ENCODE measurements around the gene MAP2K2.

The MAP2K2 gene

GRCh38 chr19:4081441-4082129 lies 42.3 kb downstream of the MAP2K2 start:
- no peak for DNase-seq (ENCODE audit: low read depth in 1 of 2, low spot score in 1 of 2)

DNA sequence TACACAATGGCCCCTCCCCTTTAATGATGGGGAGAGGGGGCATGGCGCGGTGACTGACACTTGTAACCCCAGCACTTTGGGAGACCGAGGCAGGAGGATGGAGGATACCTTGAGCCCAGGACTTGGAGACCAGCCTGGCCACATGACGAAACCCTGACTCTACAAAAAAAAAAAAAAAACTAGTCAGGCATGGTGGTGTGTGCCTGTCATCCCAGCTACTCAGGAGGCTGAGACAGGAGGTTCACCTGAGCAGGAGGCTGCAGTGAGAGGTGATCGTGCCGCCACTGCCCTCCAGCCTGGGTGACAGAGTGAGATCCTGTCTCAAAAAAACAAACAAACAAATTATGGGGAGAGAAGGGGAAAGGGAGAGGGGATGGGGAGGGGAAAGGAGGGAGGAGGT lies 43.4 kb downstream of the MAP2K2 start:
- no peak for DNase-seq (ENCODE audit: low read depth in 1 of 2, low spot score in 1 of 2)

DNA sequence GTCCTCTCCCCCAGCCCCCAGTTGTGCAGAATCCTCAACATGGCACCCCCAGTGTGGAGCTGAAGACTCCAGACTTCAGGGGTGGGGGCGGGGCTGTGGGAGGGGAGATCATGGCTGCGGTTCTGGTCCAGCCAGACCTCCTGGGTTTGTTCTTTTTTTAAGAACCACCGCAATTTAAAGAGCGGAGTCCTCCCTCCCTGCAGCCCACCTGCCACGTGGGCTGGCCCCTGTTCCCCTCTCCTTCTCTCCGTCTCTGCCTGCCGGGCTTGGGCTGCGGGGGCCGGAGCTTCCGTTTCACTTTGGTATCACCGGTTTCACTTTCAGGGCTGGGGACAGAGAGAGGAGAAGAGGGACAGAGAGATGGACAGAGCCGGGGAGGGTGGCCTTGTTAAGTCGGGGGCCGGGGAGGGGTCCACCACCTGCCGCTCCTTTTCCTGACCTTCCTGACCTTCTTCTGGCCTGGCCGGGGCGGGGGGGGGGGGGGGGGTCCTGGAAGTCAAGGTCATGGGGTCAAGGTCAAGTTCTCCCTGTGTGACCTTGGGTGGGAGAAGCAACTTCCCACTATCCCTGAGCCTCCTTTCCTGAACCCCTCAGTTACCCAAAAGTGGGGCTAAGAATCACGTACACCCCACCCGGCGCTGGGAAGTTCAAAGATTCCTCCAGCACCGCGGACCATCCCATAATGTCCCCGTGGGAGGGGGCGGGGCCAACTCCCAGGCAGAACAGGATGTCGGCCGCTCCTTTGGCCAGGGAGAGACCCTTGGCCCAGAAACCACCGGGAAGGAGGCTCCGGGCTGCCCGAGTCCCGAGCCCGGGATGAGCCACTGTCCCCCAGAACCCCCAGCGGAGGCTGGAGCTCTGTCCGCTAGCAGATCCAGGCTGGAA lies 45.9 kb downstream of the MAP2K2 start:
- no peak for DNase-seq (ENCODE audit: low read depth in 1 of 2, low spot score in 1 of 2)

- DNase-seq (ENCODE audit: low read depth in 1 of 2, low spot score in 1 of 2): no peak
Observed at GRCh38 chr19:4077007-4077374, 46.9 kb downstream of the MAP2K2 start.

DNA sequence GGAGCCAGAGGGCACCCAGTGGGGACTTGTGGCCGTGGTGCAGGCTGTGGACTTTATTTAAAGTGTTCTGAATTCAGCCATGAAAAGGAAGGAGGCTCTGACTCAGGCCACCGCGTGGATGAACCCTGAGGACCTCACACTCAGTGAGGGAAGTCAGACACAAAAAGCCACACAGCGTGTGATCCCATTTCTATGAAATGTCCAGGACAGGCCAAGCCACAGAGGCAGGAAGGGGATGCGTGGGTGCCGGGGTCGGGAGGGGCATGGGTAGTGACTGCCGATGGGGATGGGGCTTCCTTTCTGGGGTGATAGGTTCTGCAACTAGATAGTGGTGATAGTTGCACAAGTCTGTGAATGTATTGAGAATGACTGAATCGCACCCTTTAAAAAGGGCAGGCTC lies 48.5 kb downstream of the MAP2K2 start:
- DNase-seq (ENCODE audit: low read depth in 1 of 2, low spot score in 1 of 2): no peak

GRCh38 chr19:4071610-4072009 lies 52.3 kb downstream of the MAP2K2 start:
- no peak for DNase-seq (ENCODE audit: low read depth in 1 of 2, low spot score in 1 of 2)

- no peak for DNase-seq (ENCODE audit: low read depth in 1 of 2, low spot score in 1 of 2)
Observed at GRCh38 chr19:4069331-4069959, 54.5 kb downstream of the MAP2K2 start.

- DNase-seq (ENCODE audit: low read depth in 1 of 2, low spot score in 1 of 2): no peak
Observed at GRCh38 chr19:4068047-4068966, 55.6 kb downstream of the MAP2K2 start.

GRCh38 chr19:4067396-4068046 lies 56.4 kb downstream of the MAP2K2 start:
- DNase-seq (ENCODE audit: low read depth in 1 of 2, low spot score in 1 of 2): no peak

- peak; percentile 57 to 61 for DNase-seq (ENCODE audit: low read depth in 1 of 2, low spot score in 1 of 2)
Observed at GRCh38 chr19:4066682-4067395, 57.1 kb downstream of the MAP2K2 start, which contains the start of gene ZBTB7A. ZBTB7A (minus strand) TSS chr19:4066899; CDS start chr19:4055232, 11,667 bp downstream.

GRCh38 chr19:4066176-4066606 lies 57.7 kb downstream of the MAP2K2 start:
- DNase-seq (ENCODE audit: low read depth in 1 of 2, low spot score in 1 of 2): no peak

- DNase-seq (ENCODE audit: low read depth in 1 of 2, low spot score in 1 of 2): peak; percentile 92 to 98
Observed at GRCh38 chr19:4065430-4066175, 58.3 kb downstream of the MAP2K2 start.

DNA sequence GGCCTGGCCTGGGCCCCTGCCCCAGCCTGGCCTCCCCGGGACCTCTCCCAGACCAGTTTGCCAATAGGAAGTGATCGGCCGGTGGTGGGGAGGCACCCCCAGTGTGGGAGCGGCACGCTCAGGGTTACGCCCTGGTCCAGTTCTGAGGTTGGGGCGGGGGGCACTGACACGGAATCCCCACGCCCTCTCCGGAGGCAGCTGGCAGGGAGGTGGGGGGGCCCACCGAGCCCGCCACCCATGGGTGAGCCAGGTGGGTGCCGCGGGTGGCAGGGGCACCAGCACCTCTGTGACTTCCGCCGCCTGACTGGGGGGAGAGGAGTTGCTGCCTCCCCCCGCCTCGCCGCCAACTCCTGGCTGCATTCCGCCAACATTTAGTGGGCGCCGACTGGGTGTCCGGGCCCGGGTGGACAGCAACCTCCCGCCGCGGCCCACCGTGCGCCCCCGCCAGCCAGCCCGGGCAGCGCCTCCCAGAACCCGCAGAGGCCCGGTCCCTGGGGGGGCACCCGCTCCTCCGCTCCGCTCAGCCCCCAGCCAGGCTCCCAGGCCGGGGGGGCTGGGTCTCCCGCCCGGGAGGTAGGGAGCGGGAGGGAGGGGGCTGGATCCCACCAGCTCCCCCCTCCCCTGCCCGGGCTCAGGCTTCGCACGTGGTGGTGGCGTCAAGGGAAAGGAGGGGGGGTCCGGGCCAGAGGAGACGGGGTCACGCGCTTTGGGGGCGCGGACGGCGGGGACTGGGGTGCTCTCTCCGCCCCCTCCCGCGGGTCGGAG lies 59.2 kb downstream of the MAP2K2 start:
- no peak for DNase-seq (ENCODE audit: low read depth in 1 of 2, low spot score in 1 of 2)

DNA sequence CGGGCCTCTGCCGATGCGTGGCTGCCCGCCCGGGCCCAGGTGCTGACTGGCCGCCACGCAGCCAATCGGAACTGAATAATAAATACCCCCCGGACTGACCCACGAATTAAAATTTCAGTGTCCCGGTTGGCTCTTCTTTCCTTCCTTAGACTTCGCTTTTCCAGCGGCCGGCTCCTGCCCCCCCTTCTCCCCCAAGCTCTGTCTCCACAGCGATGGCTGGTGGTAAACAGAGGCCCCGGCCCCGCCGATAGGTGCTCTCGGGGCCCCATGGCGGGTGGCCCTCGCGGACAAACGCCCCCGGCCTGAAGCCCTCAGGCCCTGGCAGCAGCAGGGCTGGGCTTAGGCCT lies 59.8 kb downstream of the MAP2K2 start:
- no peak for DNase-seq (ENCODE audit: low read depth in 1 of 2, low spot score in 1 of 2)

- DNase-seq (ENCODE audit: low read depth in 1 of 2, low spot score in 1 of 2): no peak
Observed at GRCh38 chr19:4063369-4064148, 60.4 kb downstream of the MAP2K2 start.

GRCh38 chr19:4062419-4063368 lies 61.2 kb downstream of the MAP2K2 start:
- no peak for DNase-seq (ENCODE audit: low read depth in 1 of 2, low spot score in 1 of 2)

Data from activated T-helper 1 cell treated with anti-CD3 and anti-CD28 coated beads, Interleukin-2, amount 50 U/mL, for 16 hours (primary cell).